Cortex of kidney (tissue), 1 donor: ENCODE results near the gene MTCL3.

Source experiments
- DNase-seq: peaks from one replicate; lab custom pipeline; 2025; lab: John Stamatoyannopoulos, UW

The MTCL3 gene

GRCh38 chr6:127515234-127515793 lies 3.8 kb downstream of the MTCL3 start:
- no peak for DNase-seq

- no peak for DNase-seq
Observed at GRCh38 chr6:127514773-127515227, 4.3 kb downstream of the MTCL3 start.

- DNase-seq: no peak
Observed at GRCh38 chr6:127514179-127514772, 4.9 kb downstream of the MTCL3 start.

GRCh38 chr6:127513425-127513824 lies 5.7 kb downstream of the MTCL3 start:
- no peak for DNase-seq

- DNase-seq: no peak
Observed at GRCh38 chr6:127510876-127511275, 8.3 kb downstream of the MTCL3 start.

GRCh38 chr6:127506894-127507293 lies 12.2 kb downstream of the MTCL3 start:
- DNase-seq: no peak

- no peak for DNase-seq
Observed at GRCh38 chr6:127503022-127503421, 16.1 kb downstream of the MTCL3 start.

- no peak for DNase-seq
Observed at GRCh38 chr6:127497410-127497809, 21.7 kb downstream of the MTCL3 start.

GRCh38 chr6:127496471-127496870 lies 22.7 kb downstream of the MTCL3 start:
- no peak for DNase-seq

- DNase-seq: no peak
Observed at GRCh38 chr6:127494240-127494767, 24.8 kb downstream of the MTCL3 start.

GRCh38 chr6:127489248-127489647 lies 29.9 kb downstream of the MTCL3 start:
- DNase-seq: no peak

- DNase-seq: no peak
Observed at GRCh38 chr6:127486934-127487333, 32.2 kb downstream of the MTCL3 start.

- DNase-seq: no peak
Observed at GRCh38 chr6:127484212-127484863, 34.8 kb downstream of the MTCL3 start.

- no peak for DNase-seq
Observed at GRCh38 chr6:127483399-127484055, 35.6 kb downstream of the MTCL3 start.

- DNase-seq: no peak
Observed at GRCh38 chr6:127482325-127482724, 36.8 kb downstream of the MTCL3 start.

- DNase-seq: no peak
Observed at GRCh38 chr6:127481628-127482027, 37.5 kb downstream of the MTCL3 start.

GRCh38 chr6:127481111-127481510 lies 38.0 kb downstream of the MTCL3 start:
- no peak for DNase-seq

- no peak for DNase-seq
Observed at GRCh38 chr6:127477658-127478057, 41.5 kb downstream of the MTCL3 start.

- DNase-seq: no peak
Observed at GRCh38 chr6:127475823-127476176, 43.3 kb downstream of the MTCL3 start.

GRCh38 chr6:127475135-127475822 lies 43.9 kb downstream of the MTCL3 start:
- no peak for DNase-seq

GRCh38 chr6:127471379-127472255 lies 47.5 kb downstream of the MTCL3 start:
- no peak for DNase-seq
